GM12878 (cell line): ENCODE measurements around the gene SORBS1. TPM values are rescaled to one million over a fixed set of nuclear protein-coding genes. Genes with fewer than 3 reads are reported as not detected.

ENCODE experiments used
- ATAC-seq: fragments of 200-7000 bp; cut with Tn5 transposase; 3 replicates; pipeline ENCODE4 v1.9.1; 2020; ENCODE audit warnings: mild to moderate bottlenecking, moderate library complexity
- BruUV-seq: library from RNA; stranded (reverse); fragments of 400-500 nt; replicated peaks from 2 replicates; lab custom pipeline; 2021; lab: Mats Ljungman, UMichigan
- CTCF ChIA-PET: fragments of 300-600 bp; sonication (Branson Sonifier 250); formaldehyde crosslinking; extraction: SDS; loops from one replicate; lab custom pipeline; 2021; ENCODE audit warnings: inconsistent platforms; lab: Yijun Ruan, JAX
- POLR2A ChIA-PET: fragments of 350-600 bp; formaldehyde crosslinking; extraction: SDS; loops from one replicate; lab custom pipeline; 2021; ENCODE audit warnings: inconsistent platforms; lab: Charles Lee
- RAD21 ChIA-PET: fragments of 300-600 bp; sonication (Branson Sonifier 250); formaldehyde crosslinking; loops from one replicate; lab custom pipeline; 2023; ENCODE audit warnings: antibody characterized with exemption; ENCODE audit not compliant: unreplicated experiment; lab: Charles Lee
- SMC1A ChIA-PET: fragments of 300-600 bp; sonication (Branson Sonifier 250); formaldehyde crosslinking; loops from one replicate; lab custom pipeline; 2023; ENCODE audit not compliant: unreplicated experiment, uncharacterized antibody; lab: Charles Lee
- DNase-seq: peaks from one replicate; pipeline ENCODE4 v3.0.0-alpha.2; 2011; ENCODE audit warnings: low read depth, low spot score
- FAIRE-seq: peaks from 3 replicates; lab custom pipeline; 2011; peaks lifted over from hg19 to GRCh38; lab: Jason Lieb, UNC
- H2AFZ ChIP-seq: 2 replicates; pipeline ENCODE4 v1.6.0; 2011; ENCODE audit warnings: low read depth, low read length, control low read depth; ENCODE audit not compliant: control insufficient read depth
- H3K27ac ChIP-seq: 2 replicates; pipeline ENCODE4 v1.5.1; 2011; ENCODE audit warnings: control low read depth; ENCODE audit not compliant: control insufficient read depth, insufficient read depth
- H3K27me3 ChIP-seq, 2 experiments: replicated peaks in 1 of 2; 2 replicates each; pipeline versions ENCODE4 v1.6.0 to v1.6.1; 2011; ENCODE audit warnings: low read length in 1 of 2; ENCODE audit not compliant: control insufficient read depth in 2 of 2, insufficient read depth in 2 of 2
- H3K36me3 ChIP-seq, 2 experiments: 2 replicates each; pipeline ENCODE4 v1.5.1; 2011; ENCODE audit warnings: low read length in 1 of 2; ENCODE audit not compliant: control insufficient read depth in 2 of 2, insufficient read depth in 2 of 2
- H3K4me1 ChIP-seq: 2 replicates; pipeline ENCODE4 v1.6.1; 2011; ENCODE audit warnings: mild to moderate bottlenecking, low read length, moderate library complexity, mixed read lengths; ENCODE audit not compliant: control insufficient read depth, insufficient read depth
- H3K4me2 ChIP-seq: 2 replicates; pipeline ENCODE4 v1.6.0; 2011; ENCODE audit warnings: control low read depth; ENCODE audit not compliant: control insufficient read depth, insufficient read depth
- H3K4me3 ChIP-seq: fragments of 200-600 bp; sonication (generic); 2 replicates; pipeline ENCODE4 v1.5.1; 2016
- H3K79me2 ChIP-seq: 2 replicates; pipeline ENCODE4 v1.6.0; 2011; ENCODE audit warnings: low read length; ENCODE audit not compliant: control insufficient read depth, insufficient read depth
- H3K9ac ChIP-seq: 2 replicates; pipeline ENCODE4 v1.8.0; 2011; ENCODE audit warnings: low read length, control low read depth, mixed read lengths; ENCODE audit not compliant: control insufficient read depth, insufficient read depth
- H3K9me3 ChIP-seq: replicated peaks from 3 replicates; pipeline ENCODE4 v1.5.1; 2011; ENCODE audit warnings: mild to moderate bottlenecking, low read length; ENCODE audit not compliant: control insufficient read depth, insufficient read depth
- H4K20me1 ChIP-seq: 2 replicates; pipeline ENCODE4 v1.6.0; 2011; ENCODE audit not compliant: control insufficient read depth, insufficient read depth
- BCL3 ChIP-seq: IDR thresholded peaks from 2 replicates; pipeline ENCODE4 v1.6.1; 2011; ENCODE audit warnings: borderline replicate concordance, low read depth, mild to moderate bottlenecking, moderate library complexity, low read length; ENCODE audit not compliant: insufficient read depth, poor library complexity, severe bottlenecking
- CHD1 ChIP-seq: IDR thresholded peaks from 2 replicates; pipeline ENCODE4 v1.6.1; 2012; ENCODE audit warnings: low read depth, low read length, improper control_type of control experiment
- CHD4 ChIP-seq: fragments of 200-600 bp; sonication (generic); IDR thresholded peaks from 2 replicates; pipeline ENCODE4 v1.6.1; 2016; ENCODE audit warnings: mild to moderate bottlenecking
- EED ChIP-seq: sonication (generic); IDR thresholded peaks from 2 replicates; pipeline ENCODE4 v1.6.1; 2016; ENCODE audit warnings: antibody characterized with exemption, low read depth
- HDAC6 ChIP-seq: fragments of 200-600 bp; sonication (generic); IDR thresholded peaks from one replicate; pipeline ENCODE4 v1.8.0; 2017; ENCODE audit warnings: antibody characterized with exemption; ENCODE audit not compliant: unreplicated experiment
- IKZF2 ChIP-seq, 2 experiments: fragments of 450-650 bp; IDR thresholded peaks; 2 replicates each; pipeline ENCODE4 v1.6.1; 2017; ENCODE audit warnings: mild to moderate bottlenecking in 2 of 2, moderate library complexity in 2 of 2
- JUND ChIP-seq: IDR thresholded peaks from 2 replicates; pipeline ENCODE4 v1.6.1; 2012; ENCODE audit warnings: low read depth, mild to moderate bottlenecking, low read length, improper control_type of control experiment, moderate library complexity
- MYC ChIP-seq: IDR thresholded peaks from 2 replicates; pipeline ENCODE4 v1.6.1; 2011; ENCODE audit warnings: mild to moderate bottlenecking, low read length, moderate library complexity, inconsistent platforms; ENCODE audit not compliant: insufficient read depth, insufficient replicate concordance, insufficient read length, severe bottlenecking
- RELA ChIP-seq: fragments of 450-650 bp; IDR thresholded peaks from 2 replicates; pipeline ENCODE4 v1.8.0; 2014; ENCODE audit warnings: borderline replicate concordance; ENCODE audit not compliant: partially characterized antibody
- TCF12 ChIP-seq: IDR thresholded peaks from 2 replicates; pipeline ENCODE4 v1.6.1; 2011; ENCODE audit warnings: low read depth, mild to moderate bottlenecking, low read length
- YBX1 ChIP-seq: fragments of 450-650 bp; IDR thresholded peaks from 2 replicates; pipeline ENCODE4 v1.6.1; 2016; ENCODE audit warnings: antibody characterized with exemption
- ZBED1 ChIP-seq: IDR thresholded peaks from 2 replicates; pipeline ENCODE4 v1.6.1; 2016; ENCODE audit warnings: borderline replicate concordance
- ZNF217 ChIP-seq: fragments of 450-650 bp; IDR thresholded peaks from 2 replicates; pipeline ENCODE4 v1.6.1; 2017; ENCODE audit warnings: antibody characterized with exemption, mild to moderate bottlenecking
- WGBS: methylation state at CpG from one replicate; pipeline ENCODE4 v1.1.6; 2016; ENCODE audit warnings: low lambda C conversion rate; ENCODE audit not compliant: insufficient replicate concordance, insufficient coverage; ENCODE audit errors: missing lambda C conversion rate; 5-methylcytosine and 5-hydroxymethylcytosine counted together
- in situ Hi-C: fragments of 300-500 bp; cut with MboI; formaldehyde crosslinking; loops from 9 replicates; pipeline ENCODE4 v1.14.3; 2018; ENCODE audit warnings: mixed read lengths
- intact Hi-C: fragments of 100-400 bp; cut with micrococcal nuclease; formaldehyde crosslinking; loops from one replicate; pipeline ENCODE4 v1.14.2; 2022; ENCODE audit not compliant: unreplicated experiment
- polyA plus RNA-seq, 11 experiments: library from polyadenylated mRNA; depleted of rRNA in 4 of 11; unstranded in 6 of 11; stranded (reverse) in 5 of 11; fragments of >200 nt; fragmentation: Nextera tagmentation in 4 of 11; fragmentation: Illumina TruSeq in 1 of 11; extraction: Ambion mirVana in 4 of 11; extraction: Trizol in 1 of 11; gene quantifications; 1 replicate in 1 of 11; 2 replicates in 10 of 11; pipeline versions ENCODE4 v1.2.1 to v1.2.3, GENCODE V29; 2011 to 2016; ENCODE audit warnings: inconsistent platforms in 2 of 11, missing spikeins in 2 of 11, low read depth in 1 of 11
- total RNA-seq, 4 experiments: library from RNA; depleted of rRNA in 3 of 4; stranded (reverse); fragments of >200 nt in 3 of 4; fragmentation: Illumina TruSeq in 1 of 4; extraction: Trizol in 1 of 4; gene quantifications; 2 replicates each; pipeline versions ENCODE4 v1.2.1 to v1.2.3, GENCODE V29; 2013 to 2021
- TF ChIP-seq, protein P1 (sequence below): IDR thresholded peaks from 2 replicates; pipeline ENCODE4 v1.6.1; 2012; ENCODE audit warnings: low read depth, low read length, improper control_type of control experiment

SORBS1 gene
- total and polyA plus RNA-seq, 10 of the 15 experiments (the other 5 are each of a cell fraction or from before 2014, with no cell fraction given), result 0.13 to 0.75 (median 0.39) TPM

GRCh38 chr10:95406651-95407280 is 154.4 kb downstream of the SORBS1 start (continued):
- no peak for TF ChIP-seq RELA
- TF ChIP-seq TCF12, result no peak
- no peak for TF ChIP-seq EED
- no peak for TF ChIP-seq ZBED1

DNA sequence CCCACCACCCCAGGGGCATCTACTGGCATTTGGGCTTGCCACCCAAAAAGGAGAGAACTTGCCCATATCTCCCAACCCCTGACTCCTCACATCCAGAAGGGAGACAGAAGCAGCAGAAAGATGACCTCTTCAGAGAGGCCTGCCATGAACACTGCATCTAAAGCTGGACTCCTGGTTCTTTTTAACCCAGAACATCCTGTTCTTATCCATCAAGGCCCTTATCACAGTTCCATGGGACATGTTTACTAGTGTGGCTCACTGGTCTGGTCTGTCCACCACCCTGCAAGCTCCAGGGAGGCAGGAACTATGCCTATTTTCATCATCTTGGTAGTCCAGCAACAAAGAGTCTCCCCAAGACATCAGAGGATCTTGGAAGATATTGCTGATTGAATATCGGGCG is 155.5 kb downstream of the SORBS1 start:
- no peak overlapping the region for H3K9ac ChIP-seq
- 97% methylated on average over 2 of the region's 2 CpGs for WGBS
- H4K20me1 ChIP-seq, result no peaks in the 10 kb centered on the region
- TF ChIP-seq IKZF2 (IDR thresholded peaks at IDR 0.05), result no peak
- TF ChIP-seq, protein P1, sequence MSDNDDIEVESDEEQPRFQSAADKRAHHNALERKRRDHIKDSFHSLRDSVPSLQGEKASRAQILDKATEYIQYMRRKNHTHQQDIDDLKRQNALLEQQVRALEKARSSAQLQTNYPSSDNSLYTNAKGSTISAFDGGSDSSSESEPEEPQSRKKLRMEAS, result no peak
- TF ChIP-seq HDAC6, result no peak
- no peak for TF ChIP-seq CHD4
- no peak for TF ChIP-seq ZNF217
- TF ChIP-seq CHD1, result no peak
- no peak for TF ChIP-seq YBX1
- no peak for TF ChIP-seq EED
- no peak for TF ChIP-seq MYC
- TF ChIP-seq JUND, result no peak
- no peak for TF ChIP-seq BCL3
- no peak overlapping the region for H3K4me2 ChIP-seq
- FAIRE-seq (no peak), DNase-seq (no peak), ATAC-seq (no peak)
- ChIA-PET RAD21 (interaction anchor here (2.4 kb wide), 1 partner anchor 17 kb away, joined by 6 read pairs; no protein-coding TSS in a partner anchor), SMC1A (interaction anchor here (0.8 to 3.9 kb wide), 2 partner anchors 14 to 29 kb away, joined by 3 to 39 read pairs; no protein-coding TSS in a partner anchor), POLR2A (interaction anchor here (0.9 kb wide), 1 partner anchor 10 kb away, joined by 3 read pairs; no protein-coding TSS in a partner anchor), CTCF (interaction anchor here (1.1 to 5.2 kb wide), 6 partner anchors 21 to 44 kb away, joined by 3 to 48 read pairs (median 8); no protein-coding TSS in a partner anchor)
- H3K27me3 ChIP-seq, result no peaks in the 10 kb centered on the region; a peak in 1 of 4 replicates
- H3K36me3 ChIP-seq, result no peaks in the 10 kb centered on the region
- H3K4me1 ChIP-seq, result no peaks in the 10 kb centered on the region
- H3K79me2 ChIP-seq, result no peaks in the 10 kb centered on the region
- intact Hi-C loops (no loop called here), in situ Hi-C loops (no loop called here)
- H3K4me3 ChIP-seq, result no peak overlapping the region
- no peaks in the 10 kb centered on the region for H3K9me3 ChIP-seq
- no peak overlapping the region for H3K27ac ChIP-seq
- no TSS peak for BruUV-seq
- no peak overlapping the region for H2AFZ ChIP-seq
